DOHH2 (cell line): ENCODE measurements around the gene GPN2.

Source experiments
- EZH2phosphoT487 ChIP-seq: fragments of 200-600 bp; sonication (generic); IDR thresholded peaks from 2 replicates; pipeline ENCODE4 v1.6.1; 2017; ENCODE audit warnings: borderline replicate concordance, mild to moderate bottlenecking, antibody characterized with exemption, low read length, moderate library complexity, mixed read lengths
- TF ChIP-seq, protein P1 (sequence below): fragments of 200-600 bp; sonication (generic); IDR thresholded peaks from one replicate; pipeline ENCODE4 v1.5.1; 2014; ENCODE audit warnings: antibody characterized with exemption, mild to moderate bottlenecking, low read depth, low read length; ENCODE audit not compliant: poor library complexity, severe bottlenecking

DNA sequence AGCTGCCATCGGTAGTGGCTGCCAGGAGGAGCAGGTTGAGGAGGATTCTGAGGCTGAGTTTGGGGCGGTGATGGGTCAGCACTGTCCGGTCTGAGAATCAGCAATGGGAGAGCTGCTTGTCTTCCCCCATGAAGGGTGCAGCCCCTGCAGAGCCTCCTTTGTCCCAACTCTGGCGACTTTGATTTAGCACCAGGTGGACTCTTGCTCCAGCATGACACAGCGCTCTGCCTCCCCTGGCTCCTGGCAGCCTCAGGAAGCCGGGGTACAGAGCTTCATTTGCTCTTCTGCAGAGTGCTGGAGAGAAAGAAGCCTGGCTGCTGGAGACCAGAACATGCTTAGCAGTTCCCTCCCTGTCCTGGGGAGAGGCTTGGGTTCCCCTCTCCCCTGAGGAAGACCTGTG is 50.3 kb downstream of the GPN2 start:
- TF ChIP-seq, protein P1, sequence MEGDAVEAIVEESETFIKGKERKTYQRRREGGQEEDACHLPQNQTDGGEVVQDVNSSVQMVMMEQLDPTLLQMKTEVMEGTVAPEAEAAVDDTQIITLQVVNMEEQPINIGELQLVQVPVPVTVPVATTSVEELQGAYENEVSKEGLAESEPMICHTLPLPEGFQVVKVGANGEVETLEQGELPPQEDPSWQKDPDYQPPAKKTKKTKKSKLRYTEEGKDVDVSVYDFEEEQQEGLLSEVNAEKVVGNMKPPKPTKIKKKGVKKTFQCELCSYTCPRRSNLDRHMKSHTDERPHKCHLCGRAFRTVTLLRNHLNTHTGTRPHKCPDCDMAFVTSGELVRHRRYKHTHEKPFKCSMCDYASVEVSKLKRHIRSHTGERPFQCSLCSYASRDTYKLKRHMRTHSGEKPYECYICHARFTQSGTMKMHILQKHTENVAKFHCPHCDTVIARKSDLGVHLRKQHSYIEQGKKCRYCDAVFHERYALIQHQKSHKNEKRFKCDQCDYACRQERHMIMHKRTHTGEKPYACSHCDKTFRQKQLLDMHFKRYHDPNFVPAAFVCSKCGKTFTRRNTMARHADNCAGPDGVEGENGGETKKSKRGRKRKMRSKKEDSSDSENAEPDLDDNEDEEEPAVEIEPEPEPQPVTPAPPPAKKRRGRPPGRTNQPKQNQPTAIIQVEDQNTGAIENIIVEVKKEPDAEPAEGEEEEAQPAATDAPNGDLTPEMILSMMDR = no peak
- TF ChIP-seq EZH2phosphoT487 = no peak
